SHP77 (cell line): ENCODE results near the gene ZBTB48.
"Not testable (repeated sequence)": the region's sequence is repeated elsewhere in the genome, so short reads cannot be mapped to it uniquely, and the experiment has no call there.

Experiments used
- DNase-seq, 2 experiments: peaks; one replicate each; lab custom pipeline; 2025; lab: John Stamatoyannopoulos, UW

Gene ZBTB48

DNA sequence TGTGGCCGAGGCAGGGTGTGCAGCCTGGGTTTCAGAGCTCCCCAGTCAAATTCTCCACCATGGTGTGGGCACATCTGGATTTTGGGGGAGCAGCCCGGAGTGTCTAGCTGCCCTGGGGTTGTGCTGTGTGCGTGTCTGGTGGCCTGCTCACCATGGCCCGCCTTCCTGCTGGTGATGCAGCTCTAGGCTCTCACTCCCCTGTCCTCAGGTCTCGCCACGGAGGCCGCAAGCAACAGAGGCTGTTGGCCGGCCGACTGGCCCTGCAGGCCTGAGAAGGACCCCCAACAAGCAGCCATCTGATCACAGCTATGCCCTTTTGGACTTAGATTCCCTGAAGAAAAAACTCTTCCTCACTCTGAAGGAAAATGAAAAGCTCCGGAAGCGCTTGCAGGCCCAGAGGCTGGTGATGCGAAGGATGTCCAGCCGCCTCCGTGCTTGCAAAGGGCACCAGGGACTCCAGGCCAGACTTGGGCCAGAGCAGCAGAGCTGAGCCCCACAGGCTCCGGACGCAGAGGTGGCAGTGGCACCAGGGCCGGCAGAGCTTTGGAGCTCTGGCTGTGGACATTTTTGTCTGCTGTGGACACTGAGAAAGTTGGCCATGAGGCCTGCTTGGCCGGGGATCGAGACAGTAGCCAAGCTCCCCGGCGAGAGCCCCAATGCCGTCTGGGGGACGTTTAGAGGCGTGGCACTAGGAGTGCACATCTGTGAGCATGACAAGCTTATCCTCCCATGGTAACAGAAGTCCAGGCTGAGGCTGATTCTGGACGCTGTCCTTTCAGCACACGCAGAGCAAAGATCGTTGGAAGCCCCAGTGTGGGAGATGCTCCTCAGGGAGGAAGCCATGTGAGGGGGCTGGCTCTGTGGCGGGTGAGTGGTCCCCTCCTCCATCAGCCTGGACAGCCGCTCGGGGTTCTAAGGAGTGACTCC is 53.1 kb downstream of the ZBTB48 start:
- no peak for DNase-seq

DNA sequence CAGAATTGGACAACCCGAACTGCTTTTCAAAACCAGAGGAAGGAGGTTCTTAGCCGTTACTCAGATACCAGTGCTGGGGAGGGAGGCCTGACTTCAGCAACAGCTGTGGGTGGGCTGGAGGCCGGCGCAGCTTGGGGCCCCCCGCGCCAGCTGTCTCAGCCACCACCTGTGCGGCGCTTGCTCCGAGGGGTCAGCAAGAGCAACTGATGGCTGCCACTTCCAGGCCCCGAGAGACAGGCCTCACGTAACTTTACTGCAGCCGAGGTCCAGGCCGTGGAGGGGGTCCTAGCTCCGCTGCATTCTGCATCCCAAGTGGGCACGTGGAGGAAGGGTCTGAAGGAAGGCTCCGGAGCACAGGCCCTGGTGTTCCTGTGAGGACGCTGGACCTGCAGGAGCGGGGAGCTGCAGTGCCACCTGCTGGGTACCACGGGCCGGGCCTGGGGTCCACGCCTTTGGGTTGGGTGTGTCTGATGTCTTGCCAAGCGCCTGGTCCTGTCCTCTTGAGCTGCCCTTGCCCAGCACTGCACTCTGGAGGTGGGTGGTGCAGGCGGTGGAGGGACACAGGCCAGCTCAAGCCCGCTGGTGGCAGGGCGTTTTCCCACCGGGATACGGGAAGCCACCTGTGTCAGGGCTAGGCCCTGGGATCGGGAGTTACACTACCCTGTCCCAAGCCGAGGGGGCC is 54.7 kb downstream of the ZBTB48 start:
- DNase-seq: peak; percentile 32 to 40

DNA sequence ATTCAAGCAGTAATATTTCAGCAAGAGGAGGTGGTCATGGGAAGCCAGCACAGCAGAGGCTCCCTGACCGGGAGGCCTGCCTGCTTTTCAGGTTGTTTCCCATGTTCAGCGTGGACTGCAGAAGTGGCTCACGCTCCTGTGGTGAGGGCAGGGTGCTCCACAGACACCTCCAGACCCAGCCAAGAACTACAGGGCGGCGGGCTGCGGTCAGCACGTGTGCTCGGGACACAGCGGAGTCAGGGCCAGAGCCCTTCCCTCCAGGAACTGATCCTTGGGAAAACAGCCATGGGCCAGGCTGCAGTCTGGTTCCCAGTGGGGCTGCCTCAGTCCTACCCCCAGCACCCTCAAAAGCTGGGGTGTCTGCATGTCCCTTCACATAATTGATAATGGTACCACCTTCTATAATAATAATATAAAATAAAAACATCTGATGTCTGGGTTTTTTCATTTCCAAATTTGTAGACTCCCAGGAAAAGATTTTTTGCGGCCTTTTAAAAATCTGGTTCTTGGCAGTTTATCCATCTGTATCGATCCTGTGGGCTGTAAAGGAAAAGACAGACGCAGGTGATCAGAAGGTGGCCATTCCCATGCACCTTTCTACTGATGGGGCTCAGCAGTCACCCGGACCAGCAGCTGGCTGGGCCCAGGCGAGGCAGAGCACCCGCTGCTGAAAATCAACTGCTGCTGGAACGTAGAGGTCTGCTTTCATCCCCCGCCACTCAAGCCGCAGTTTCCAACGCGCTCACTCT is 55.5 kb downstream of the ZBTB48 start:
- no peak for DNase-seq

DNA sequence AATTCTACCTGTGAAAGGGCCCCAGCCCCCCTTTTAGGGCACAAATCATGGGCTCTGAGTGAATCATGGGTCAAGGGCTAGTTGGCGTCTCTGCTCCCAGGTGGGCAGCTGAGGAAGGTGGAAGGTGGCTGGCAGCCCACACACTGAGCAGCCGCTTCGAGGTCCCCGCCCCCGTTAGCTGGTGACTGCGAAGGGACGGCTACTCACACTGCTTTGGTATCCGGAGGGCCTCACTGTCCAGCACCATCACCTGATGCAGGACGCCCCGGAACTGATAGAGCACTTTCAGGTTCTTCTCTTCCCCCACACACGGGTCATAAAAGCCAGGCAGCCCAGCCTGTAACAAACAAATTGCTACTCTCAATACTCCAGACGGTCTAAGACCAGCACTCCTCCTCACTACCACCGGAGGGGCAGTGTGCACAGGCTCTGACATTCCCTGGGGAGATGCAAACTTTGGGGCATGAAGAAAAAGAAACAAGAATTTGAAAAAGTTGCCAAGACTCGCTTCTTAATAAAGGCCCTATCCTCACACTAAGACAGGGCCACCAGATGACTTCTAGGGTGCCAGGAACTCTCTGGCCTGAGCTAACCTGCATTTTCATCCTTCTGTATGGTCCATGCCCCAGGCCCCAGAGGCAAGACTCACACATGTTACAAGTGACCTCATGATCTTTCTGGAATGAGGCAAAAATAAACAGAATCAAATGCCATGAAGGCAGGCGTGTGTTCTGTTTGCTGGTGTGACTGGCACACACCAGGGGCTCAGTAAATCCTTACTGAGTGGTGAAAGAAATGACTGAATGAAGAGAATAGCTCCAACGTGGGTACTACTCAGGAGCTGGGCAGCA is 56.3 kb downstream of the ZBTB48 start:
- no peak for DNase-seq

DNA sequence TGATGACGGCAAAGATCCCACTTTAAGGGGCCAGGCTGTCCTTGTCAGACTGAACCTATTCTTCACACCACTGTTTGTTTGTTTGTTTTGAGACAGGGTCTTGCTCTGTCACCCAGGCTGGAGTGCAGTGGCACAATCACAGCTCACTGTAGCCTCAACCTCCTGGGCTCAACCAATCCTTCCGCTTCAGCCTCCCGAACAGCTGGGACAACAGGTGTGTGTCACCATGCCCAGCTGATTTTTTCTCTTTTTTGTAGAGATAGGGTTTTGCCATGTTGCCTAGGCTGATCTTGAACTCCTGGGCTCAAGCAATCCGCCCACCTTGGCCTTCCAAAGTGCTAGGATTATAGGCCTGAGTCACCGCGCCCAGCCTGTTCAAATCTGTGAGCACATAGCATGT is 57.0 kb downstream of the ZBTB48 start:
- DNase-seq: not testable (repeated sequence)

DNA sequence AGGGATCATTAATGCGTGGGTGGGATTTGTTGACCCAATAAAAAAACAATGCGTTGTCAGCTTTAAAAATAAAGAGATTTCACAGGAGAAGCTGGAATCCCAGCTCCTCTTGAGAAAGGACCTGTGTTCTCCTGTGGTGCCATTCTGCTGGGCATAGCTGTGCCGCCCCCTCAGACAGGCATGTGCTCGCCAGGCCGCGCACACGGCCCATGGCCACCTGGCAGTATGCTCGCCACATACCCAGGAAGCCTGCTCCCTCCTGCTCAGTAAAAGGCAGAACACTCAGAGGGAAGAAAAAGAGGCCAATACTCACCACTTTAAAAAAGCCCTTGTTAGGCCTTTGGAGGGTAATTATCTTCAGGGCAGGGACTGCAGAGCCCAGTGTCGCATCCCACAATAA is 58.0 kb downstream of the ZBTB48 start:
- DNase-seq: no peak

DNA sequence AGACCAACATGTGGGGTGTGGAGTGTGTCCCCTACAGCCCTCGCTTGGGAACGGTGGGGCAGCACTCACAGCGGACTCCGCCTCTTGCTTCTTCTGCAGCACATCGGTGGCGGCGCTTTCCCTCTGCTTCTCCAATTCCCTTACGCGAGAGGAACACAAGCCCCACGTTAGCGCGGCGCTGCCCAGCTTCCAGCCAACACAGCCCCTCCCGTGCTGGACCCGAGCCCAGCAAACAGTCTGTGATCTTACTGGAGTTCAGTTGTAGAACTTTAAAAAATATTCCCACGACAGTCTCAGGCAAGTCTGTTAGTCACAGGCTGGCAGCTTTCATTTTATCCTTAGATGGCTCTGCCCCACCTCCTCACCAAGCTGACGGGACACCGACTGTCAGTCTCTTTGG is 58.4 kb downstream of the ZBTB48 start:
- DNase-seq: no peak
